DND-41 (cell line): ENCODE measurements around the gene C1QTNF12.
"Not testable (repeated sequence)": the region's sequence is repeated elsewhere in the genome, so short reads cannot be mapped to it uniquely, and the experiment has no call there.

Source experiments
- ATAC-seq: fragments of 200-7000 bp; cut with Tn5 transposase; 3 replicates; pipeline ENCODE4 v1.9.1; 2021; ENCODE audit warnings: low read depth; ENCODE audit not compliant: insufficient read depth
- DNase-seq: peaks from one replicate; pipeline ENCODE4 v3.0.0-alpha.2; 2020
- H2AFZ ChIP-seq: 2 replicates; pipeline ENCODE4 v1.6.0; 2012; ENCODE audit warnings: low read depth, low read length
- H3K27ac ChIP-seq: 2 replicates; pipeline ENCODE4 v1.5.1; 2012; ENCODE audit warnings: low read length, inconsistent platforms
- H3K27me3 ChIP-seq: fragments of 200-600 bp; sonication (generic); 2 replicates; pipeline ENCODE4 v1.6.0; 2012; ENCODE audit warnings: low read length, mild to moderate bottlenecking, inconsistent platforms; ENCODE audit not compliant: insufficient read depth, poor library complexity
- H3K36me3 ChIP-seq: 2 replicates; pipeline ENCODE4 v1.5.1; 2012; ENCODE audit warnings: low read length, inconsistent platforms; ENCODE audit not compliant: insufficient read depth
- H3K4me1 ChIP-seq: 2 replicates; pipeline ENCODE4 v1.5.1; 2012; ENCODE audit warnings: mild to moderate bottlenecking, low read length; ENCODE audit not compliant: insufficient read depth
- H3K4me2 ChIP-seq: 2 replicates; pipeline ENCODE4 v1.6.0; 2012; ENCODE audit warnings: mild to moderate bottlenecking, moderate library complexity, low read length, inconsistent platforms; ENCODE audit not compliant: insufficient read depth
- H3K4me3 ChIP-seq, 2 experiments: fragments of 200-600 bp in 1 of 2; shearing (Covaris generic) in 1 of 2; 2 replicates each; pipeline ENCODE4 v1.5.1; 2012 to 2016; ENCODE audit warnings: inconsistent platforms in 2 of 2, low read length in 2 of 2, mild to moderate bottlenecking in 2 of 2, low read depth in 1 of 2, moderate library complexity in 1 of 2
- H3K79me2 ChIP-seq: 2 replicates; pipeline ENCODE4 v1.6.0; 2012; ENCODE audit warnings: low read length, inconsistent platforms; ENCODE audit not compliant: insufficient read depth
- H3K9ac ChIP-seq: 2 replicates; pipeline ENCODE4 v1.6.0; 2012; ENCODE audit warnings: low read depth, mild to moderate bottlenecking, inconsistent platforms, low read length, moderate library complexity
- H3K9me3 ChIP-seq: 2 replicates; pipeline ENCODE4 v1.5.1; 2012; ENCODE audit warnings: low read length, moderate library complexity, mild to moderate bottlenecking, inconsistent platforms; ENCODE audit not compliant: insufficient read depth, severe bottlenecking
- H4K20me1 ChIP-seq: 2 replicates; pipeline ENCODE4 v1.6.0; 2012; ENCODE audit warnings: low read length; ENCODE audit not compliant: insufficient read depth
- CTCF ChIP-seq: IDR thresholded peaks from 2 replicates; pipeline ENCODE4 v1.5.1; 2012; ENCODE audit warnings: borderline replicate concordance, low read length, moderate library complexity, mild to moderate bottlenecking; ENCODE audit not compliant: poor library complexity, severe bottlenecking; ENCODE audit errors: extremely low read depth
- EZH2 ChIP-seq: IDR thresholded peaks from 3 replicates; pipeline ENCODE4 v1.6.1; 2012; ENCODE audit warnings: borderline replicate concordance, low read depth, mild to moderate bottlenecking, moderate library complexity, low read length, inconsistent platforms; ENCODE audit not compliant: severe bottlenecking

The C1QTNF12 gene

GRCh38 chr1:1196431-1197187 is 49.9 kb downstream of the C1QTNF12 start:
- no peak for TF ChIP-seq EZH2
- TF ChIP-seq CTCF, result no peak
- no peaks in the 10 kb centered on the region for H3K9me3 ChIP-seq
- H3K4me1 ChIP-seq, result no peaks in the 10 kb centered on the region
- no peak for DNase-seq
- H2AFZ ChIP-seq, result no peak overlapping the region
- H3K36me3 ChIP-seq, result no peaks in the 10 kb centered on the region
- H3K4me3 ChIP-seq, result no peak overlapping the region
- H4K20me1 ChIP-seq, result no peaks in the 10 kb centered on the region
- no peak overlapping the region for H3K27ac ChIP-seq
- no peak overlapping the region for H3K9ac ChIP-seq
- ATAC-seq, result no peak
- no peak overlapping the region for H3K4me2 ChIP-seq
- no peaks in the 10 kb centered on the region for H3K79me2 ChIP-seq
- no peaks in the 10 kb centered on the region for H3K27me3 ChIP-seq

GRCh38 chr1:1195726-1196125 is 50.8 kb downstream of the C1QTNF12 start:
- ATAC-seq, H3K27ac ChIP-seq, H3K9ac ChIP-seq: not testable (repeated sequence)

GRCh38 chr1:1194723-1195122 is 51.8 kb downstream of the C1QTNF12 start:
- Histone ChIP-seq H3K79me2 (no peaks in the 10 kb centered on the region), H3K4me1 (no peaks in the 10 kb centered on the region), H4K20me1 (no peaks in the 10 kb centered on the region), H3K9me3 (no peaks in the 10 kb centered on the region), H3K27me3 (no peaks in the 10 kb centered on the region), H2AFZ (no peak overlapping the region), H3K9ac (no peak overlapping the region), H3K4me2 (no peak overlapping the region), H3K4me3 (no peak overlapping the region), H3K36me3 (no peaks in the 10 kb centered on the region), H3K27ac (no peak overlapping the region)
- ATAC-seq, result no peak
- TF ChIP-seq CTCF, result no peak
- TF ChIP-seq EZH2, result no peak
- DNase-seq, result no peak

More at GRCh38 chr1:1195726-1196125, 50.8 kb downstream of the C1QTNF12 start:
- not testable (repeated sequence) for H3K36me3 ChIP-seq, H3K79me2 ChIP-seq, H3K4me3 ChIP-seq, H3K4me2 ChIP-seq, H3K27me3 ChIP-seq, H2AFZ ChIP-seq, DNase-seq, H3K4me1 ChIP-seq, H4K20me1 ChIP-seq, H3K9me3 ChIP-seq
